ENCODE results near the gene PRPF38B. TPM values are rescaled to one million over a fixed set of nuclear protein-coding genes. Genes with fewer than 3 reads are reported as not detected.
"Not testable (repeated sequence)": the region's sequence is repeated elsewhere in the genome, so short reads cannot be mapped to it uniquely, and the experiment has no call there.

The PRPF38B gene
- total and polyA plus RNA-seq, 8 donors = 17.1 to 82.3 (median 31.9) TPM

GRCh38 chr1:108679586-108680213, 12.4 kb upstream of the PRPF38B start:
- Histone ChIP-seq H3K4me1 (no peaks in the 10 kb centered on the region), H3K36me3 (no peaks in the 10 kb centered on the region), H3K27ac (no peak overlapping the region), H3K27me3 (peaks cover 0 to 5% (median 0%) of the 10 kb centered on the region in 3 donors), H3K4me3 (no peak overlapping the region), H3K9me3 (no peaks in the 10 kb centered on the region)
- intact Hi-C loops (cut with DNase I; ENCODE audit: low total_unique reads) = no loop called here
- DNase-seq = no peak
- 64 to 77% (median 76%) methylated on average over 10 of the region's 10 CpGs for WGBS, 5 donors
- TF ChIP-seq POLR2A (IDR thresholded peaks at IDR 0.05) (no peak), POLR2AphosphoS5 (IDR thresholded peaks at IDR 0.05) (no peak), CTCF (IDR thresholded peaks at IDR 0.05) (no peak), EP300 (IDR thresholded peaks at IDR 0.05) (no peak)

- DNase-seq; H3K9me3 ChIP-seq; intact Hi-C loops (cut with DNase I; ENCODE audit: low total_unique reads); H3K27me3 ChIP-seq; H3K27ac ChIP-seq; H3K4me3 ChIP-seq; H3K4me1 ChIP-seq; H3K36me3 ChIP-seq: not testable (repeated sequence)
- WGBS, 5 donors = 34 to 64% (median 36%) methylated on average over 4 of the region's 4 CpGs
Measured at GRCh38 chr1:108681701-108682100, 10.4 kb upstream of the PRPF38B start.

GRCh38 chr1:108685529-108685928, 6.6 kb upstream of the PRPF38B start:
- H3K36me3 ChIP-seq = no peaks in the 10 kb centered on the region
- no peaks in the 10 kb centered on the region for H3K4me1 ChIP-seq
- H3K4me3 ChIP-seq = no peak overlapping the region
- 31 to 54% (median 37%) methylated on average over 1 of the region's 1 CpG for WGBS, 5 donors
- H3K9me3 ChIP-seq = no peaks in the 10 kb centered on the region
- TF ChIP-seq EP300 (IDR thresholded peaks at IDR 0.05) (no peak), POLR2A (IDR thresholded peaks at IDR 0.05) (no peak), POLR2AphosphoS5 (IDR thresholded peaks at IDR 0.05) (no peak), CTCF (IDR thresholded peaks at IDR 0.05) (no peak)
- intact Hi-C loops (cut with DNase I; ENCODE audit: low total_unique reads) = no loop called here
- H3K27me3 ChIP-seq = no peaks in the 10 kb centered on the region
- H3K27ac ChIP-seq = no peak overlapping the region
- no peak for DNase-seq

GRCh38 chr1:108686614-108687313, 5.3 kb upstream of the PRPF38B start:
- Histone ChIP-seq H3K36me3 (no peaks in the 10 kb centered on the region), H3K4me1 (peaks cover 7 to 9% (median 8%) of the 10 kb centered on the region in 4 donors), H3K9me3 (no peaks in the 10 kb centered on the region), H3K27ac (no peak overlapping the region), H3K4me3 (no peak overlapping the region), H3K27me3 (no peaks in the 10 kb centered on the region)
- TF ChIP-seq CTCF (IDR thresholded peaks at IDR 0.05) (no peak), POLR2AphosphoS5 (IDR thresholded peaks at IDR 0.05) (no peak), EP300 (IDR thresholded peaks at IDR 0.05) (no peak), POLR2A (IDR thresholded peaks at IDR 0.05) (no peak)
- 19 to 39% (median 31%) methylated on average over 2 of the region's 2 CpGs for WGBS, 5 donors
- DNase-seq = no peak
- intact Hi-C loops (cut with DNase I; ENCODE audit: low total_unique reads) = no loop called here

Measured in stomach (tissue), 9 donors.